ENCODE data around the gene EXOC2.

DNA sequence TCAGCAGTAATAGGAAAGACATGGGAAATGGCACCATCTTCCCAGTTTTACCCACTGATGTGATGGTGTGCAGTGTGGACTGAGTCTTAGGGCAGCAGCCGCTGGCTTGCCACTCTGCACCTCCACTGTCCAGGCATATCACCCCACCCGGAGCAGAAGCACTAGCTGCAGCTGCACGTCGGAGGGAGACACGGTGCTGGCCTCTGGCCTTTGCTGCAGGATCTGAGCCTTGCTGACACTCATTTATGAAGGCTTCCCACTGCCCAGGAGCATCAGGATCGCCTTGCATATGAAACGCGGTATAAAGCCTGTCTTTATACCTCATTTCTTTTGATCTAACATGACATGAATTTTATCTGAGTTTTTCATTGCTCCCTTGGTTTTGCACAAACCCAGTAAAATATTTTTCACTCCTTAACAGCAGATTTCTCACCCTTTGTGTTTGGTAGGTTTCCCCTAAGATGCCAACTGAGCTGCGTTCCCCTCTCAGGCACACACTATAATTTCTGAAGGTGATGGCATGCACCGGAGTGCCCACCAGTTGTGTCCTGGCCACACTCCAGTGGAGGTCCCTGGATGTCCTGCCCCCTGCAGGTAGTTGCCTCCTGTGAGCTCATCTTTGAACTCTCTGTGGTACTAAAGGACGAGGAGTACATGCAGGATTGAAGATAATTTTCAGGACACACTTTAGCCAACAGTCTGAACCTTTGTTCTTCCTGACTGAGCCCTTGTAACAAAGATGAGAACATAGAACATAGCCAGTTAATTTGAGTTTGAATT, 9.0 kb upstream of the EXOC2 start:
- TF ChIP-seq POLR2AphosphoS5 (IDR thresholded peaks at IDR 0.05; ENCODE audit: low read depth, low read length) (no peak), REST (IDR thresholded peaks at IDR 0.05; ENCODE audit: insufficient read depth in 1 of 2, low read depth in 2 of 2, low read length in 2 of 2) (no peak), SIN3A (IDR thresholded peaks at IDR 0.05; ENCODE audit: borderline replicate concordance, insufficient read depth, low read length) (no peak), TAF1 (IDR thresholded peaks at IDR 0.05; ENCODE audit: borderline replicate concordance, insufficient read depth, low read length) (no peak), FOXP2 (optimal IDR thresholded peaks at IDR 0.05; ENCODE audit: borderline replicate concordance, extremely low read depth, extremely low read length, insufficient read depth) (no peak)
